CD4-positive, alpha-beta T cell treated with Interleukin-6 for 4 hours (primary cell): Measurements from ENCODE around the gene MRPS34.

ENCODE experiments used
- DNase-seq: peaks from one replicate; pipeline ENCODE4 v3.0.0-alpha.2; 2020; ENCODE audit warnings: mixed read lengths

MRPS34 gene

GRCh38 chr16:1781254-1781653 lies 8.3 kb upstream of the MRPS34 start:
- no peak for DNase-seq

GRCh38 chr16:1780677-1781072 lies 7.7 kb upstream of the MRPS34 start:
- no peak for DNase-seq

GRCh38 chr16:1779741-1780676 lies 7.1 kb upstream of the MRPS34 start:
- DNase-seq, result no peak

- DNase-seq, result no peak
Observed at GRCh38 chr16:1779234-1779701, 6.3 kb upstream of the MRPS34 start.

GRCh38 chr16:1778200-1779179 lies 5.6 kb upstream of the MRPS34 start:
- no peak for DNase-seq

- DNase-seq, result no peak
Observed at GRCh38 chr16:1777375-1778199, 4.7 kb upstream of the MRPS34 start.

- DNase-seq, result no peak
Observed at GRCh38 chr16:1776991-1777374, 4.0 kb upstream of the MRPS34 start.

- no peak for DNase-seq
Observed at GRCh38 chr16:1776672-1776955, 3.7 kb upstream of the MRPS34 start.

GRCh38 chr16:1775846-1776671 lies 3.1 kb upstream of the MRPS34 start:
- no peak for DNase-seq

GRCh38 chr16:1775006-1775845 lies 2.3 kb upstream of the MRPS34 start:
- no peak for DNase-seq

GRCh38 chr16:1774448-1774780 lies 1.5 kb upstream of the MRPS34 start:
- no peak for DNase-seq

GRCh38 chr16:1773703-1774447 lies 941 bp upstream of the MRPS34 start:
- peak; percentile 40 for DNase-seq

GRCh38 chr16:1772362-1772907 lies 499 bp downstream of the MRPS34 start, which contains the start of gene EME2:
EME2 (plus strand) TSS chr16:1772810; CDS start chr16:1773228, 418 bp downstream.
- peak; percentile 62 for DNase-seq

GRCh38 chr16:1771864-1772361 lies 1.0 kb downstream of the MRPS34 start:
- no peak for DNase-seq

- DNase-seq, result peak; percentile 83
Observed at GRCh38 chr16:1771188-1771863, 1.6 kb downstream of the MRPS34 start, which contains the start of gene NME3. NME3 (minus strand) TSS chr16:1771543; CDS start chr16:1771534, 9 bp downstream.

- DNase-seq, result peak; percentile 50
Observed at GRCh38 chr16:1770328-1771187, 2.4 kb downstream of the MRPS34 start.

- no peak for DNase-seq
Observed at GRCh38 chr16:1769402-1770300, 3.3 kb downstream of the MRPS34 start.
